OCI-LY1 (cell line): ENCODE results near the gene CIAPIN1.

ENCODE experiments used
- H2AFZ ChIP-seq: fragments of 200-600 bp; sonication (generic), shearing (Covaris generic); 2 replicates; pipeline ENCODE4 v1.6.0; 2014; ENCODE audit warnings: antibody characterized with exemption, mild to moderate bottlenecking, low read length
- H3F3A ChIP-seq: fragments of 200-600 bp; sonication (generic), shearing (Covaris generic); 2 replicates; pipeline ENCODE4 v1.6.0; 2014; ENCODE audit warnings: mild to moderate bottlenecking, antibody characterized with exemption, low read length, moderate library complexity; ENCODE audit not compliant: insufficient read depth
- H3K27ac ChIP-seq: fragments of 200-600 bp; sonication (generic); 2 replicates; pipeline ENCODE4 v1.5.1; 2014; ENCODE audit warnings: low read length, mixed run types, mild to moderate bottlenecking, low read depth; ENCODE audit not compliant: poor library complexity, severe bottlenecking
- H3K27me3 ChIP-seq: fragments of 200-600 bp; sonication (generic); 2 replicates; pipeline ENCODE4 v1.6.0; 2014; ENCODE audit warnings: antibody characterized with exemption, mild to moderate bottlenecking, low read length, moderate library complexity; ENCODE audit not compliant: insufficient read depth
- H3K36me3 ChIP-seq: fragments of 200-600 bp; sonication (generic); 2 replicates; pipeline ENCODE4 v1.6.1; 2014; ENCODE audit warnings: mild to moderate bottlenecking, antibody characterized with exemption, low read length, moderate library complexity, mixed read lengths; ENCODE audit not compliant: insufficient read depth
- H3K4me1 ChIP-seq: fragments of 200-600 bp; sonication (generic); 2 replicates; pipeline ENCODE4 v1.5.1; 2014; ENCODE audit warnings: mild to moderate bottlenecking, low read length, moderate library complexity; ENCODE audit not compliant: insufficient read depth, severe bottlenecking
- H3K4me2 ChIP-seq: fragments of 200-600 bp; sonication (generic), shearing (Covaris generic); 2 replicates; pipeline ENCODE4 v1.6.1; 2014; ENCODE audit warnings: low read length
- H3K4me3 ChIP-seq: fragments of 200-600 bp; sonication (generic); 2 replicates; pipeline ENCODE4 v1.5.1; 2014; ENCODE audit warnings: low read length, low read depth, mild to moderate bottlenecking, mixed read lengths; ENCODE audit not compliant: poor library complexity, severe bottlenecking
- H3K79me2 ChIP-seq: fragments of 200-600 bp; shearing (Covaris generic); 2 replicates; pipeline ENCODE4 v1.6.1; 2016; ENCODE audit warnings: mixed run types, low read length, mixed read lengths; ENCODE audit not compliant: insufficient read depth
- H3K9ac ChIP-seq: fragments of 200-600 bp; sonication (generic), shearing (Covaris generic); 2 replicates; pipeline ENCODE4 v1.6.1; 2014; ENCODE audit warnings: mild to moderate bottlenecking, low read length, mixed read lengths
- H3K9me2 ChIP-seq: fragments of 200-600 bp; sonication (generic), shearing (Covaris generic); 2 replicates; pipeline ENCODE4 v1.6.1; 2014; ENCODE audit warnings: low read depth, mild to moderate bottlenecking, low read length, mixed read lengths
- H3K9me3 ChIP-seq: fragments of 200-600 bp; shearing (Covaris generic); 2 replicates; pipeline ENCODE4 v1.6.1; 2014; ENCODE audit warnings: low read length, mixed read lengths
- H4K20me1 ChIP-seq: fragments of 200-600 bp; sonication (generic), shearing (Covaris generic); 2 replicates; pipeline ENCODE4 v1.6.0; 2016; ENCODE audit warnings: mild to moderate bottlenecking, low read length; ENCODE audit not compliant: insufficient read depth
- EZH2 ChIP-seq: fragments of 200-600 bp; sonication (generic), shearing (Covaris generic); IDR thresholded peaks from 2 replicates; pipeline ENCODE4 v1.8.0; 2017; ENCODE audit warnings: borderline replicate concordance, mixed run types, mild to moderate bottlenecking, antibody characterized with exemption, low read length, moderate library complexity, mixed read lengths
- TF ChIP-seq, protein P1 (sequence below): fragments of 200-600 bp; sonication (generic), shearing (Covaris generic); IDR thresholded peaks from 2 replicates; pipeline ENCODE4 v1.5.1; 2017; ENCODE audit warnings: mild to moderate bottlenecking, antibody characterized with exemption, low read length, moderate library complexity, mixed read lengths

Gene CIAPIN1

GRCh38 chr16:57392694-57393093 lies 54.5 kb downstream of the CIAPIN1 start:
- H3K4me2 ChIP-seq = no peak overlapping the region

GRCh38 chr16:57391708-57392107 lies 55.5 kb downstream of the CIAPIN1 start:
- no peak overlapping the region for H3K27ac ChIP-seq
- no peak overlapping the region for H2AFZ ChIP-seq
- H3K9ac ChIP-seq = no peak overlapping the region
- H4K20me1 ChIP-seq = no peaks in the 10 kb centered on the region
- no peak for TF ChIP-seq EZH2
- TF ChIP-seq, protein P1, sequence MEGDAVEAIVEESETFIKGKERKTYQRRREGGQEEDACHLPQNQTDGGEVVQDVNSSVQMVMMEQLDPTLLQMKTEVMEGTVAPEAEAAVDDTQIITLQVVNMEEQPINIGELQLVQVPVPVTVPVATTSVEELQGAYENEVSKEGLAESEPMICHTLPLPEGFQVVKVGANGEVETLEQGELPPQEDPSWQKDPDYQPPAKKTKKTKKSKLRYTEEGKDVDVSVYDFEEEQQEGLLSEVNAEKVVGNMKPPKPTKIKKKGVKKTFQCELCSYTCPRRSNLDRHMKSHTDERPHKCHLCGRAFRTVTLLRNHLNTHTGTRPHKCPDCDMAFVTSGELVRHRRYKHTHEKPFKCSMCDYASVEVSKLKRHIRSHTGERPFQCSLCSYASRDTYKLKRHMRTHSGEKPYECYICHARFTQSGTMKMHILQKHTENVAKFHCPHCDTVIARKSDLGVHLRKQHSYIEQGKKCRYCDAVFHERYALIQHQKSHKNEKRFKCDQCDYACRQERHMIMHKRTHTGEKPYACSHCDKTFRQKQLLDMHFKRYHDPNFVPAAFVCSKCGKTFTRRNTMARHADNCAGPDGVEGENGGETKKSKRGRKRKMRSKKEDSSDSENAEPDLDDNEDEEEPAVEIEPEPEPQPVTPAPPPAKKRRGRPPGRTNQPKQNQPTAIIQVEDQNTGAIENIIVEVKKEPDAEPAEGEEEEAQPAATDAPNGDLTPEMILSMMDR = no peak
- H3K4me3 ChIP-seq = no peak overlapping the region
- no peaks in the 10 kb centered on the region for H3K36me3 ChIP-seq
- H3K9me3 ChIP-seq = no peaks in the 10 kb centered on the region
- peaks cover 5% of the 10 kb centered on the region; the same call in 1 of the 2 replicates for H3K27me3 ChIP-seq
- no peaks in the 10 kb centered on the region for H3K4me1 ChIP-seq
- no peaks in the 10 kb centered on the region for H3F3A ChIP-seq
- H3K4me2 ChIP-seq = no peak overlapping the region
- H3K9me2 ChIP-seq = no peaks in the 10 kb centered on the region
- H3K79me2 ChIP-seq = no peaks in the 10 kb centered on the region

More at GRCh38 chr16:57392694-57393093, 54.5 kb downstream of the CIAPIN1 start:
- no peaks in the 10 kb centered on the region for H3F3A ChIP-seq
- TF ChIP-seq EZH2 = no peak
- TF ChIP-seq, protein P1 = no peak
- no peak overlapping the region for H3K4me3 ChIP-seq
- H3K27ac ChIP-seq = no peak overlapping the region
- no peaks in the 10 kb centered on the region for H4K20me1 ChIP-seq
- H3K9ac ChIP-seq = no peak overlapping the region
- no peaks in the 10 kb centered on the region for H3K9me2 ChIP-seq
- H3K27me3 ChIP-seq = peaks cover 5% of the 10 kb centered on the region; the same call in 1 of the 2 replicates
- H3K36me3 ChIP-seq = no peaks in the 10 kb centered on the region
- no peaks in the 10 kb centered on the region for H3K4me1 ChIP-seq
- H3K9me3 ChIP-seq = no peaks in the 10 kb centered on the region
- no peak overlapping the region for H2AFZ ChIP-seq
- no peaks in the 10 kb centered on the region for H3K79me2 ChIP-seq

DNA sequence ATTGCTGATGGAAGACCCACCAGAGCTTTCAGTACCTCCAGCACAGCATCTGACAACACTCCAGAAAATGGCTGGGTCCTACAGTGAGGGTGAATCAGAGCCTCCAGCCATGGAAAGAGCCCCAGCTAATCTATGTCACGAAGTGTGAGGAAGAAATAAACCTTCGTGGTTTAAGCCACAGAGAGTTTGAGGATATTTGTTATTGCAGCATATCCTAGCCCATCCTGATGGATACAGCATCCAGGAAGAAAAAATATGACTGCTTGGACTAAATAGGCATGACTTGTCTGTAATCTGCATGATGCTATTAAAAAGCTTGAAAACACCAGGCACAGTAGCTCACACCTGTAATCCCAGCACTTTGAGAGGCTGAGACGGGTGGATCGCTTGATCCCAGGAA lies 55.9 kb downstream of the CIAPIN1 start:
- H3K4me3 ChIP-seq = no peak overlapping the region
- no peak overlapping the region for H3K9ac ChIP-seq
- no peak overlapping the region for H3K27ac ChIP-seq
- H3K27me3 ChIP-seq = peaks cover 5% of the 10 kb centered on the region; the same call in 1 of the 2 replicates
- no peaks in the 10 kb centered on the region for H3K9me2 ChIP-seq
- no peaks in the 10 kb centered on the region for H3K79me2 ChIP-seq
- H3K9me3 ChIP-seq = no peaks in the 10 kb centered on the region
- no peak overlapping the region for H3K4me2 ChIP-seq
- TF ChIP-seq, protein P1 = no peak
- no peak for TF ChIP-seq EZH2
- H4K20me1 ChIP-seq = no peaks in the 10 kb centered on the region
- no peak overlapping the region for H2AFZ ChIP-seq
- no peaks in the 10 kb centered on the region for H3K4me1 ChIP-seq
- H3F3A ChIP-seq = no peaks in the 10 kb centered on the region
- H3K36me3 ChIP-seq = no peaks in the 10 kb centered on the region
